Natural killer cell (primary cell): ENCODE measurements around the gene RPL10. TPM values are rescaled to one million over a fixed set of nuclear protein-coding genes. Genes with fewer than 3 reads are reported as not detected.
A peak's percentile ranks its signal among the peaks of the same experiment; 100 is the strongest.
"Not testable (repeated sequence)": the region's sequence is repeated elsewhere in the genome, so short reads cannot be mapped to it uniquely, and the experiment has no call there.

Source experiments
- ATAC-seq, 3 donors: fragments of 150-1000 bp in 2 of 3; fragments of 200-7000 bp in 1 of 3; cut with Tn5 transposase; 1 replicate in 1 of 3; 2 replicates in 2 of 3; pipeline ENCODE4 v1.10.0; 2021; ENCODE audit warnings: mild to moderate bottlenecking in 2 of 3, moderate library complexity in 2 of 3
- DNase-seq, 2 donors: peaks; one replicate each; pipeline versions ENCODE4 v3.0.0 to v3.0.0-alpha.2; 2013 to 2021; ENCODE audit warnings: mixed read lengths in 1 of 2
- H3K27ac ChIP-seq: one replicate; pipeline ENCODE4 v1.5.1; 2013; ENCODE audit warnings: mild to moderate bottlenecking, low read length
- H3K27me3 ChIP-seq: one replicate; pipeline ENCODE4 v1.6.1; 2013; ENCODE audit warnings: low read length; ENCODE audit not compliant: control insufficient read depth, insufficient read depth
- H3K36me3 ChIP-seq: one replicate; pipeline ENCODE4 v1.6.1; 2013; ENCODE audit warnings: low read length; ENCODE audit not compliant: control insufficient read depth, insufficient read depth
- H3K4me1 ChIP-seq: one replicate; pipeline ENCODE4 v1.6.1; 2013; ENCODE audit warnings: low read length; ENCODE audit not compliant: control insufficient read depth, insufficient read depth
- H3K4me3 ChIP-seq: one replicate; pipeline ENCODE4 v1.5.1; 2013; ENCODE audit warnings: low read length
- H3K9me3 ChIP-seq: one replicate; pipeline ENCODE4 v1.6.1; 2013; ENCODE audit warnings: low read length; ENCODE audit not compliant: control insufficient read depth, insufficient read depth
- H3K27ac Mint-ChIP-seq, 2 donors: one replicate each; pipeline ENCODE4 v1.8.0; 2022; ENCODE audit warnings: mild to moderate bottlenecking in 2 of 2, mixed read lengths in 2 of 2, moderate library complexity in 1 of 2
- H3K27me3 Mint-ChIP-seq, 2 donors: one replicate each; pipeline ENCODE4 v1.8.0; 2022; ENCODE audit warnings: low read depth in 2 of 2, mixed read lengths in 2 of 2
- H3K36me3 Mint-ChIP-seq: one replicate; pipeline ENCODE4 v1.8.0; 2022; ENCODE audit warnings: mixed read lengths
- H3K4me1 Mint-ChIP-seq, 2 donors: one replicate each; pipeline ENCODE4 v1.8.0; 2022; ENCODE audit warnings: mixed read lengths in 2 of 2
- H3K4me3 Mint-ChIP-seq: one replicate; pipeline ENCODE4 v1.8.0; 2022; ENCODE audit warnings: mild to moderate bottlenecking, moderate library complexity, mixed read lengths
- H3K9me3 Mint-ChIP-seq, 2 donors: one replicate each; pipeline ENCODE4 v1.8.0; 2022; ENCODE audit warnings: mixed read lengths in 2 of 2
- WGBS: methylation state at CpG from one replicate; pipeline ENCODE4 v1.1.7; 2013; ENCODE audit warnings: missing lambda C conversion rate; ENCODE audit not compliant: insufficient coverage; 5-methylcytosine and 5-hydroxymethylcytosine counted together
- intact Hi-C: fragments of 100-400 bp; cut with micrococcal nuclease; formaldehyde crosslinking; loops from one replicate; pipeline ENCODE4 v1.14.2; 2022
- total RNA-seq, 4 donors: library from RNA; stranded (reverse); fragments of 120-200 nt in 1 of 4; gene quantifications; one replicate each; pipeline versions ENCODE4 v1.2.3 to v1.2.4, GENCODE V29; 2013 to 2022
- TF ChIP-seq, protein P1 (sequence below): fragments of 200-600 bp; IDR thresholded peaks from one replicate; pipeline ENCODE4 v1.8.0; 2022; ENCODE audit warnings: antibody characterized with exemption

The RPL10 gene
- total RNA-seq, 3 donors from 2014 or later (not counting 1 experiment from before 2014, with no cell fraction given) = 2,249 to 2,456 (median 2,324) TPM

GRCh38 chrX:154396973-154397887 is 947 bp upstream of the RPL10 start:
- H3K36me3 ChIP-seq = peaks cover 25% of the 10 kb centered on the region
- Mint-ChIP-seq H3K27ac (peak overlapping the region; percentile 98), H3K9me3 (no peaks in the 10 kb centered on the region), H3K36me3 (no peaks in the 10 kb centered on the region), H3K4me3 (peak overlapping the region; percentile 96), H3K4me1 (peaks cover 14 to 19% of the 10 kb centered on the region in 2 donors), H3K27me3 (peaks cover 0 to 8% of the 10 kb centered on the region in 2 donors)
- H3K27me3 ChIP-seq = no peaks in the 10 kb centered on the region
- TF ChIP-seq, protein P1, sequence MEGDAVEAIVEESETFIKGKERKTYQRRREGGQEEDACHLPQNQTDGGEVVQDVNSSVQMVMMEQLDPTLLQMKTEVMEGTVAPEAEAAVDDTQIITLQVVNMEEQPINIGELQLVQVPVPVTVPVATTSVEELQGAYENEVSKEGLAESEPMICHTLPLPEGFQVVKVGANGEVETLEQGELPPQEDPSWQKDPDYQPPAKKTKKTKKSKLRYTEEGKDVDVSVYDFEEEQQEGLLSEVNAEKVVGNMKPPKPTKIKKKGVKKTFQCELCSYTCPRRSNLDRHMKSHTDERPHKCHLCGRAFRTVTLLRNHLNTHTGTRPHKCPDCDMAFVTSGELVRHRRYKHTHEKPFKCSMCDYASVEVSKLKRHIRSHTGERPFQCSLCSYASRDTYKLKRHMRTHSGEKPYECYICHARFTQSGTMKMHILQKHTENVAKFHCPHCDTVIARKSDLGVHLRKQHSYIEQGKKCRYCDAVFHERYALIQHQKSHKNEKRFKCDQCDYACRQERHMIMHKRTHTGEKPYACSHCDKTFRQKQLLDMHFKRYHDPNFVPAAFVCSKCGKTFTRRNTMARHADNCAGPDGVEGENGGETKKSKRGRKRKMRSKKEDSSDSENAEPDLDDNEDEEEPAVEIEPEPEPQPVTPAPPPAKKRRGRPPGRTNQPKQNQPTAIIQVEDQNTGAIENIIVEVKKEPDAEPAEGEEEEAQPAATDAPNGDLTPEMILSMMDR = no peak
- 14% methylated on average over 53 of the region's 53 CpGs for WGBS
- intact Hi-C loops = loop anchor here (5.0 to 10.0 kb wide), 3 partner anchors 45 to 135 kb away; partner anchors contain the start of gene FAM50A
- DNase-seq = peak; percentile 56 to 67
- no peaks in the 10 kb centered on the region for H3K9me3 ChIP-seq
- H3K27ac ChIP-seq = peak overlapping the region; percentile 99
- peaks cover 25% of the 10 kb centered on the region for H3K4me1 ChIP-seq
- peak overlapping the region; percentile 95 for H3K4me3 ChIP-seq
- peak; percentile 49 to 71 (median 54) for ATAC-seq

DNA sequence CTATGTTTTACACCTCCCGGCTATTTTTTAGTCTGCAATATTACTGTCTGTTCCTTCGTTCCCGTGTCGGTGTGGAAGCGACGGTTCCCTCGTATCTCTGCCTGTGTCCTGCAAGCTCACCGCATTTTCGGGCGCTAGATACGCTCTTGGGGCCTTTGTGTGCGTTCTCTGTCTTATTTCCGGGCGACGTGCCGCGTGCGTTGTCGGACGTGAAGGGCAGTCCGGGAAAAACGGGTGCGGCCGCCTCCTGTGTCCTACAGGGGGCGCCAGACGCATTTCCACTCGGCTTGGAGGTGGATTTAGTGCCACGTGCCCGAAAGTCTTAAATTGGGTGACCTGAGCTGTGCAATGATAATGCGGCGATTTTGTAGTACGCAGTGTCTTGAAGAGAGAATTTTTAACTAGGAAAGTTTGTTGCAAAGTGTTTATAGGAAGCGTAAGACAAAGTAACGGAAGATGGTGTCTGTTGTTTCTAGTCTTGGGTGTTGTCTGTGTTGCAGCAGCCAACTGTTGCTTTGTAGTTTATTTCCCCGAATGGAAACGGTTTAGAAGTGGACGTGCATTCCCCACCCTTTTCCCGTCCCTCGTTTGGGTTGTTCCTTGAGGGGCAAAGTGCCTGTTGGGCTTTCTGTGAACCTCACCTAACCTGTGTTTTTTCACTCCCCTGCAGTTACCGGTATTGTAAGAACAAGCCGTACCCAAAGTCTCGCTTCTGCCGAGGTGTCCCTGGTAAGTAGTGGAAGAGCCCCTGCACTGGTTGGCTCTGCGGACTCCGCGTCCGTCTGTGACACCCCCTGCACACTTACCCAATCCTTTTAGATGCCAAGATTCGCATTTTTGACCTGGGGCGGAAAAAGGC is 720 bp downstream of the RPL10 start:
- TF ChIP-seq, protein P1 = peak; percentile 67
- intact Hi-C loops = loop anchor here (5.0 to 10.0 kb wide), 3 partner anchors 43 to 133 kb away; partner anchors contain the start of gene FAM50A
- H3K27ac Mint-ChIP-seq = peak overlapping the region; percentile 98
- H3K9me3 ChIP-seq = no peaks in the 10 kb centered on the region
- H3K27ac ChIP-seq = peak overlapping the region; percentile 99
- H3K36me3 ChIP-seq = peaks cover 25% of the 10 kb centered on the region
- H3K27me3 ChIP-seq = no peaks in the 10 kb centered on the region
- peak overlapping the region; percentile 96 for H3K4me3 Mint-ChIP-seq
- no peaks in the 10 kb centered on the region for H3K36me3 Mint-ChIP-seq
- peak overlapping the region; percentile 95 for H3K4me3 ChIP-seq
- peak; percentile 75 to 89 for DNase-seq
- H3K27me3 Mint-ChIP-seq = peaks cover 0 to 8% of the 10 kb centered on the region in 2 donors
- peaks cover 25% of the 10 kb centered on the region for H3K4me1 ChIP-seq
- H3K9me3 Mint-ChIP-seq = no peaks in the 10 kb centered on the region
- WGBS = under 1% methylated on average over 43 of the region's 49 CpGs
- peak; percentile 36 to 71 (median 43) for ATAC-seq
- peaks cover 14 to 19% of the 10 kb centered on the region in 2 donors for H3K4me1 Mint-ChIP-seq

- peak in 1 of 2 donors; percentile 42 for DNase-seq
Observed at GRCh38 chrX:154399527-154400368, 1.6 kb downstream of the RPL10 start.

DNA sequence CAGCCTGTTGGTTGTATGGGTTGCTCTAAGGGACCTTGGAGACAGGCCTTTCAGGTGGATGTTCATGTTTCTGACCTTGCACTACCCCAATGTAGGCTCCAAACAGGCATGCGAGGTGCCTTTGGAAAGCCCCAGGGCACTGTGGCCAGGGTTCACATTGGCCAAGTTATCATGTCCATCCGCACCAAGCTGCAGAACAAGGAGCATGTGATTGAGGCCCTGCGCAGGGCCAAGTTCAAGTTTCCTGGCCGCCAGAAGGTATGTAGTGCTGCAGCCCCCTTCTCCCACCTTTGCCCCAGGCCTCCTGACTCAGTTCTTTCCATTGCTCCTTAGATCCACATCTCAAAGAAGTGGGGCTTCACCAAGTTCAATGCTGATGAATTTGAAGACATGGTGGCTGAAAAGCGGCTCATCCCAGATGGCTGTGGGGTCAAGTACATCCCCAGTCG is 2.2 kb downstream of the RPL10 start:
- peaks cover 14 to 19% of the 10 kb centered on the region in 2 donors for H3K4me1 Mint-ChIP-seq
- H3K36me3 ChIP-seq = peaks cover 25% of the 10 kb centered on the region
- H3K27me3 ChIP-seq, H3K27me3 Mint-ChIP-seq, DNase-seq, H3K4me3 ChIP-seq, H3K27ac ChIP-seq, H3K9me3 ChIP-seq, H3K36me3 Mint-ChIP-seq, intact Hi-C loops, H3K9me3 Mint-ChIP-seq, ATAC-seq: not testable (repeated sequence)
- WGBS = 92% methylated on average over 3 of the region's 6 CpGs
- peak overlapping the region in 1 of 2 donors; percentile 98 for H3K27ac Mint-ChIP-seq
- H3K4me1 ChIP-seq = peaks cover 25% of the 10 kb centered on the region
- H3K4me3 Mint-ChIP-seq = peak overlapping the region; percentile 35

More at GRCh38 chrX:154399527-154400368, 1.6 kb downstream of the RPL10 start:
- H3K27me3 Mint-ChIP-seq = peaks cover 0 to 8% of the 10 kb centered on the region in 2 donors
- H3K27me3 ChIP-seq = no peaks in the 10 kb centered on the region
- H3K4me1 ChIP-seq = peaks cover 25% of the 10 kb centered on the region
- H3K36me3 Mint-ChIP-seq = no peaks in the 10 kb centered on the region
- TF ChIP-seq, protein P1 = no peak
- H3K9me3 ChIP-seq = no peaks in the 10 kb centered on the region
- H3K36me3 ChIP-seq = peaks cover 25% of the 10 kb centered on the region
- intact Hi-C loops = loop anchor here (5.0 to 10.0 kb wide), 3 partner anchors 43 to 133 kb away; partner anchors contain the start of gene FAM50A
- peak overlapping the region; percentile 98 for H3K27ac Mint-ChIP-seq
- H3K4me3 ChIP-seq = peak overlapping the region; percentile 95
- no peak for ATAC-seq
- H3K27ac ChIP-seq = peak overlapping the region; percentile 99
- 73% methylated on average over 7 of the region's 14 CpGs for WGBS
- peaks cover 14 to 19% of the 10 kb centered on the region in 2 donors for H3K4me1 Mint-ChIP-seq
- no peaks in the 10 kb centered on the region for H3K9me3 Mint-ChIP-seq
- H3K4me3 Mint-ChIP-seq = peak overlapping the region; percentile 96
